ENCODE data around the gene MYOCD.

DNA sequence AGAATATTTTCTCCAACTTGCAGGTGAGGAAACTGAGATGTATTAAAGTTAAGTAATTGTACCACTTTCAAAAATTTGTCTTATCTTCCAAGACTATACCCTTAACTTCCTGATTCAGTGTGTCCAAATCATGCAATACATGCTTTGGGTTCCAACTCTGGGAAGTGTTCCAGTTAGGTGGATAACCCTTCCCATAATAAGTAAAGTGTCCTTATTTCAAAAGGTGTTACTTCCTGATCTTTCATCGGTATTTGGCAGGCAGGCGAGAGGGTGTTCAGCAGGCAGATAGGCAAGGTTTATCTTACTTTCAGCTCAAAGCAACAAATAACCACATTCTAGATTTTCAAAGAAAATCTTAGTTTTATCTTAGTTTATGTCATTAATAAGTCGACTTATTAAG is 77.4 kb downstream of the MYOCD start:
- TF ChIP-seq, protein P1, sequence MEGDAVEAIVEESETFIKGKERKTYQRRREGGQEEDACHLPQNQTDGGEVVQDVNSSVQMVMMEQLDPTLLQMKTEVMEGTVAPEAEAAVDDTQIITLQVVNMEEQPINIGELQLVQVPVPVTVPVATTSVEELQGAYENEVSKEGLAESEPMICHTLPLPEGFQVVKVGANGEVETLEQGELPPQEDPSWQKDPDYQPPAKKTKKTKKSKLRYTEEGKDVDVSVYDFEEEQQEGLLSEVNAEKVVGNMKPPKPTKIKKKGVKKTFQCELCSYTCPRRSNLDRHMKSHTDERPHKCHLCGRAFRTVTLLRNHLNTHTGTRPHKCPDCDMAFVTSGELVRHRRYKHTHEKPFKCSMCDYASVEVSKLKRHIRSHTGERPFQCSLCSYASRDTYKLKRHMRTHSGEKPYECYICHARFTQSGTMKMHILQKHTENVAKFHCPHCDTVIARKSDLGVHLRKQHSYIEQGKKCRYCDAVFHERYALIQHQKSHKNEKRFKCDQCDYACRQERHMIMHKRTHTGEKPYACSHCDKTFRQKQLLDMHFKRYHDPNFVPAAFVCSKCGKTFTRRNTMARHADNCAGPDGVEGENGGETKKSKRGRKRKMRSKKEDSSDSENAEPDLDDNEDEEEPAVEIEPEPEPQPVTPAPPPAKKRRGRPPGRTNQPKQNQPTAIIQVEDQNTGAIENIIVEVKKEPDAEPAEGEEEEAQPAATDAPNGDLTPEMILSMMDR (IDR thresholded peaks at IDR 0.05; ENCODE audit: poor library complexity) = no peak
- TF ChIP-seq EZH2phosphoT487 (IDR thresholded peaks at IDR 0.05; ENCODE audit: low read depth, severe bottlenecking, unreplicated experiment) = no peak
